Endodermal cell (in vitro differentiated cells): ENCODE data around the gene HACD1. TPM values are rescaled to one million over a fixed set of nuclear protein-coding genes. Genes with fewer than 3 reads are reported as not detected.

Experiments used
- DNase-seq: peaks from one replicate; pipeline ENCODE4 v3.0.0-alpha.2; 2017
- H3K27ac ChIP-seq: 2 replicates; pipeline ENCODE4 v1.5.1; 2013; ENCODE audit warnings: mild to moderate bottlenecking, low read depth, low read length, moderate library complexity
- H3K27me3 ChIP-seq: 2 replicates; pipeline ENCODE4 v1.6.1; 2013; ENCODE audit warnings: mild to moderate bottlenecking, low read length, moderate library complexity; ENCODE audit not compliant: insufficient read depth, control insufficient read depth, poor library complexity, severe bottlenecking
- H3K36me3 ChIP-seq: 2 replicates; pipeline ENCODE4 v1.7.0; 2013; ENCODE audit warnings: mild to moderate bottlenecking, low read length, moderate library complexity; ENCODE audit not compliant: control insufficient read depth, insufficient read depth
- H3K4me1 ChIP-seq: one replicate; pipeline ENCODE4 v1.7.0; 2013; ENCODE audit warnings: low read length; ENCODE audit not compliant: control insufficient read depth, insufficient read depth
- H3K4me3 ChIP-seq: 2 replicates; pipeline ENCODE4 v1.5.1; 2013; ENCODE audit warnings: mild to moderate bottlenecking, low read length, moderate library complexity
- H3K9ac ChIP-seq: 2 replicates; pipeline ENCODE4 v1.6.1; 2013; ENCODE audit warnings: mild to moderate bottlenecking, low read length, moderate library complexity; ENCODE audit not compliant: poor library complexity, severe bottlenecking; ENCODE audit errors: extremely low read depth
- H3K9me3 ChIP-seq: 2 replicates; pipeline ENCODE4 v1.6.1; 2013; ENCODE audit warnings: mild to moderate bottlenecking, low read length, moderate library complexity; ENCODE audit not compliant: control insufficient read depth
- H3K27ac Mint-ChIP-seq: 2 replicates; pipeline ENCODE4 v1.8.0; 2020; ENCODE audit warnings: mixed read lengths
- H3K27me3 Mint-ChIP-seq: 2 replicates; pipeline ENCODE4 v1.8.0; 2021; ENCODE audit warnings: mild to moderate bottlenecking, mixed read lengths; ENCODE audit not compliant: insufficient read depth
- H3K36me3 Mint-ChIP-seq: 2 replicates; pipeline ENCODE4 v1.8.0; 2020; ENCODE audit warnings: low read depth, mixed read lengths
- H3K4me1 Mint-ChIP-seq: 2 replicates; pipeline ENCODE4 v1.8.0; 2020; ENCODE audit warnings: mixed read lengths
- H3K4me3 Mint-ChIP-seq: 2 replicates; pipeline ENCODE4 v1.8.0; 2020; ENCODE audit warnings: mild to moderate bottlenecking, moderate library complexity, mixed read lengths
- H3K9me3 Mint-ChIP-seq: 2 replicates; pipeline ENCODE4 v1.8.0; 2020; ENCODE audit warnings: mild to moderate bottlenecking, mixed read lengths
- whole genome bisulfite sequencing, 2 experiments: methylation state at CpG; one replicate each; pipeline versions ENCODE4 v1.1.5 to v1.1.7; 2013; ENCODE audit warnings: missing lambda C conversion rate in 2 of 2, mixed read lengths in 1 of 2; ENCODE audit not compliant: insufficient coverage in 1 of 2, insufficient read length in 1 of 2; 5-methylcytosine and 5-hydroxymethylcytosine counted together
- total RNA-seq, 2 donors: library from RNA; stranded (reverse); fragmentation: NEBNext Ultra II Directional in 1 of 2; extraction: Animal tissue kit (Norgen Biotek cat#: 25700) in 1 of 2; gene quantifications; 2 replicates in 1 of 2; 3 replicates in 1 of 2; pipeline ENCODE4 v1.2.1, GENCODE V29; 2021
- TF ChIP-seq, protein P1 (sequence below): fragments of 200-600 bp; sonication (generic); conservative IDR thresholded peaks from 2 replicates; pipeline ENCODE4 v1.5.0; 2021; ENCODE audit warnings: antibody characterized with exemption, mild to moderate bottlenecking

Gene HACD1
- total RNA-seq, 2 donors from 2014 or later: 25.6 to 34.1 TPM

GRCh38 chr10:17561111-17561510 lies 56.1 kb downstream of the HACD1 start:
- no peak overlapping the region for H3K4me3 ChIP-seq
- DNase-seq: no peak
- Mint-ChIP-seq H3K27me3 (no peaks in the 10 kb centered on the region), H3K36me3 (no peaks in the 10 kb centered on the region), H3K4me3 (no peak overlapping the region), H3K27ac (no peak overlapping the region), H3K4me1 (peaks cover 5% of the 10 kb centered on the region), H3K9me3 (no peaks in the 10 kb centered on the region)
- WGBS, 2 experiments: 95 to 96% methylated on average over 2 of the region's 2 CpGs
- H3K4me1 ChIP-seq: no peaks in the 10 kb centered on the region
- no peaks in the 10 kb centered on the region for H3K9me3 ChIP-seq
- H3K27ac ChIP-seq: no peak overlapping the region
- TF ChIP-seq, protein P1, sequence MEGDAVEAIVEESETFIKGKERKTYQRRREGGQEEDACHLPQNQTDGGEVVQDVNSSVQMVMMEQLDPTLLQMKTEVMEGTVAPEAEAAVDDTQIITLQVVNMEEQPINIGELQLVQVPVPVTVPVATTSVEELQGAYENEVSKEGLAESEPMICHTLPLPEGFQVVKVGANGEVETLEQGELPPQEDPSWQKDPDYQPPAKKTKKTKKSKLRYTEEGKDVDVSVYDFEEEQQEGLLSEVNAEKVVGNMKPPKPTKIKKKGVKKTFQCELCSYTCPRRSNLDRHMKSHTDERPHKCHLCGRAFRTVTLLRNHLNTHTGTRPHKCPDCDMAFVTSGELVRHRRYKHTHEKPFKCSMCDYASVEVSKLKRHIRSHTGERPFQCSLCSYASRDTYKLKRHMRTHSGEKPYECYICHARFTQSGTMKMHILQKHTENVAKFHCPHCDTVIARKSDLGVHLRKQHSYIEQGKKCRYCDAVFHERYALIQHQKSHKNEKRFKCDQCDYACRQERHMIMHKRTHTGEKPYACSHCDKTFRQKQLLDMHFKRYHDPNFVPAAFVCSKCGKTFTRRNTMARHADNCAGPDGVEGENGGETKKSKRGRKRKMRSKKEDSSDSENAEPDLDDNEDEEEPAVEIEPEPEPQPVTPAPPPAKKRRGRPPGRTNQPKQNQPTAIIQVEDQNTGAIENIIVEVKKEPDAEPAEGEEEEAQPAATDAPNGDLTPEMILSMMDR: no peak
- no peaks in the 10 kb centered on the region for H3K27me3 ChIP-seq
- no peak overlapping the region for H3K9ac ChIP-seq
- no peaks in the 10 kb centered on the region for H3K36me3 ChIP-seq

- H3K27ac ChIP-seq: no peak overlapping the region
- H3K36me3 Mint-ChIP-seq: no peaks in the 10 kb centered on the region
- no peaks in the 10 kb centered on the region for H3K36me3 ChIP-seq
- no peak overlapping the region for H3K4me3 ChIP-seq
- no peak overlapping the region for H3K27ac Mint-ChIP-seq
- DNase-seq: no peak
- WGBS, 2 experiments: 95 to 100% methylated on average over 2 to 3 of the region's 3 CpGs
- no peak overlapping the region for H3K9ac ChIP-seq
- TF ChIP-seq, protein P1: no peak
- no peaks in the 10 kb centered on the region for H3K9me3 ChIP-seq
- no peaks in the 10 kb centered on the region for H3K27me3 ChIP-seq
- no peaks in the 10 kb centered on the region for H3K9me3 Mint-ChIP-seq
- no peak overlapping the region for H3K4me3 Mint-ChIP-seq
- no peaks in the 10 kb centered on the region for H3K4me1 ChIP-seq
- H3K27me3 Mint-ChIP-seq: no peaks in the 10 kb centered on the region
- peaks cover 1% of the 10 kb centered on the region for H3K4me1 Mint-ChIP-seq
These were observed 59.7 kb downstream of the HACD1 start for GRCh38 chr10:17557459-17557858.

DNA sequence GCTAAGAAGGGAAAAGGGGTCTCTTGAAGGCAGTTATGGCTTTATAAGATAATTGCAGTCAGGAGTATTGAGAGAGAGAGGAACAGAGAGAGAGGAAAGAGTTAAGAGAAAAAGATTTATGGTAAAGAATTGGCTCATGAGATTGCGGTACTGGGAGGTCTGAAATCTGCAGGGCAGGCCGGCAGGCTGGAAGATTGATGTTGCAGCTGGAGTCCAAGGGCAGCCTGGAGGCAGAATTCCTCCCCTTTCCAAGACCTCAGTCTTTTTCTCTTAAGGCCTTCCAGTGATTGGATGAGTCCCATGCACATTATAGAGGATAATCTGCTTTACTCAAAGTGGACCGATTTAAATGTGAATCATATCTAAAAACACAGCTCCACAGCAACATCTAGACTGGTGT lies 68.4 kb downstream of the HACD1 start:
- Mint-ChIP-seq H3K9me3 (peaks cover under 1% of the 10 kb centered on the region), H3K4me1 (peaks cover 3% of the 10 kb centered on the region), H3K27ac (no peak overlapping the region), H3K27me3 (no peaks in the 10 kb centered on the region), H3K4me3 (no peak overlapping the region), H3K36me3 (no peaks in the 10 kb centered on the region)
- no peaks in the 10 kb centered on the region for H3K9me3 ChIP-seq
- no peak overlapping the region for H3K9ac ChIP-seq
- TF ChIP-seq, protein P1: no peak
- no peaks in the 10 kb centered on the region for H3K4me1 ChIP-seq
- 92% methylated on average over 3 of the region's 3 CpGs; no CpG with 5 or more reads in 1 of the 2 experiments for WGBS, 2 experiments
- no peaks in the 10 kb centered on the region for H3K27me3 ChIP-seq
- no peaks in the 10 kb centered on the region for H3K36me3 ChIP-seq
- no peak overlapping the region for H3K27ac ChIP-seq
- H3K4me3 ChIP-seq: no peak overlapping the region
- DNase-seq: no peak
